HG02571 (cell line): ENCODE data around the gene ERCC1.
"Not testable (repeated sequence)": the region's sequence is repeated elsewhere in the genome, so short reads cannot be mapped to it uniquely, and the experiment has no call there.

ENCODE experiments used
- ATAC-seq: cut with Tn5 transposase; IDR thresholded peaks from one replicate; pipeline ENCODE4 v1.9.1; 2021; ENCODE audit warnings: mild to moderate bottlenecking, moderate library complexity; ENCODE audit not compliant: unreplicated experiment

ERCC1 gene

GRCh38 chr19:45431008-45431407 lies 7.3 kb upstream of the ERCC1 start:
- ATAC-seq: not testable (repeated sequence)

GRCh38 chr19:45429896-45430295 lies 6.2 kb upstream of the ERCC1 start:
- ATAC-seq: not testable (repeated sequence)

GRCh38 chr19:45428384-45429231 lies 4.9 kb upstream of the ERCC1 start:
- no peak for ATAC-seq

DNA sequence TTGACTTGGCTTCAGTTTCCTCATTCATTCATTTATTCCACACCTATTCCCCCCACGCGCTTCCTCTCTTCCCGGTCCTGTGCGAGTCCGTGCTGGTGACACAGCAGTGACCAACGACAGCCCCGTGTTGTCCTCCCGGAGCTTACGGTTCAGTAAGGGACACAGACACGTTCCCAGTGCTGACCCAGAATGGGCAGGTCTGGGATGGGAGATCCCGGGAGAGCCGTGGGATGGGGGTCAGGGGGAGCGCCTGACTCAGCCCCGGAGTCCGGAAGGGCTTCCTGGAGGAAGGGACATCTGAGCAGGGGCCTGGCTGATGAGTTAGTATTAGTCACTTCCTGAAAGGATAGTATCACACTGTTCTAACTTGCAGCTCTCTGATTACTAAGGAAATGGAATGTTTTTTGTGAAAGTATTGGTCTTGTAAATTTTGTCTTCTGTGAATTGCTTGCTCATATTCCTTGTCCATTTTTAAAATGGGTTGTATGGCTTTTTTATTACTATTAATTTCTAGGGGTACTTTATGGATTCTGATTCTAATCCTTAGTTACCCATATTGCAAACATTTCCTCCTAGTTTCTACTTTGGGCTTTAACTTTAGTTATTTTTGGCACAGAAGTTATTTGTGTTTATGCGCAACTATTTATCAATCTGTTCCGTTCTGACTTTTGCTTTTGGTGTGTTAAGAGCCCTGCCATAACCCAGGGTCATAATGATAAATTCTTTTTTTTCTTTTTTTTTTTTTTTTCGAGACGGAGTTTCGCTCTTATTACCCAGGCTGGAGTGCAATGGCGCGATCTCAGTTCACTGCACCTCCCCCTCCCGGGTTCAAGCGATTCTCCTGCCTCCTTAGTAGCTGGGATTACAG lies 708 bp upstream of the ERCC1 start:
- ATAC-seq: no peak

- no peak for ATAC-seq
These were observed 606 bp downstream of the ERCC1 start for GRCh38 chr19:45423033-45423588.

GRCh38 chr19:45421947-45422498 lies 1.7 kb downstream of the ERCC1 start:
- no peak for ATAC-seq

- no peak for ATAC-seq
These were observed 2.8 kb downstream of the ERCC1 start for GRCh38 chr19:45420871-45421270.

GRCh38 chr19:45420356-45420755 lies 3.4 kb downstream of the ERCC1 start:
- no peak for ATAC-seq

GRCh38 chr19:45419895-45420294 lies 3.8 kb downstream of the ERCC1 start:
- ATAC-seq: no peak

GRCh38 chr19:45419396-45419795 lies 4.3 kb downstream of the ERCC1 start:
- peak; percentile 40 for ATAC-seq

- ATAC-seq: no peak
These were observed 4.9 kb downstream of the ERCC1 start for GRCh38 chr19:45418802-45419201.

DNA sequence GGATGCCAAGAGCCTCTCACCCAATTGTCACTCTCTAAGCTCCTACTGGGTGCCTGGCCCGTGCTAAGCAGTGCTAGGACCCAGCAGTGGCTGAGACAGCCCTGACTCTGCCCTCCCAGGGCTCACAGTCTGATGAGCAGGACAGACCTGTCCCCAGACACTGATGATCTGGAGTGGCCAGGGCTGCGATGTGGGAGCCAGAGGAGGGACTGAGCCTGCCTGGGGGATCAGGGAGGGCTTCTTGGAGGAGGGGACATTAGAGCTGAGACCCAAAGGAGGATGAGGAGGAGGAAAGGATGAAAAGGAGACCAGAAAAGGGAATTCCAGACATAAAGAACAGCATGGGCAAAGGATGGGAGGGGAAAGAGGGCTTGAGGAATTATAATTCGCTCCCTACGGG lies 6.6 kb downstream of the ERCC1 start:
- ATAC-seq: no peak

GRCh38 chr19:45414468-45414867 lies 9.2 kb downstream of the ERCC1 start:
- no peak for ATAC-seq

DNA sequence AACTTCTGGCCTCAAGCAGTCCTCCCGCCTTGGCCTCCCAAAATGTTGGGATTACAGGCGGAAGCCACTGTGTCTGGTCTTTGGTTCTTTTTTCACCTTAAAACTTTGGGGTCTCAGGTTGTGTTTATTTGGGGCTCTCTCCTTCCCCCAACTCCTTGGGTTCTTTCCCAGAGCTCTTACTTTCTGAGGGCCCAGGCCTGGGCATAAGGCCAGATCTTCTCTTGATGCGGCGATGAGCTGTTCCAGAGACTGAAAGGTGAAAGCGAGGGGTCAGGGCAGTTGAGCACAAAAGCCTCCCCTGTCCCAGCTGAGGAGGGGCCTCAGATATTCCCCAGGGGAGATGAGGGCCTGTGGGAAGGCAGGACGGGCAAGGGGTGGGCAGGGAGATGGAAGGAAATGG lies 10.2 kb downstream of the ERCC1 start:
- no peak for ATAC-seq

GRCh38 chr19:45410330-45410729 lies 13.4 kb downstream of the ERCC1 start:
- ATAC-seq: not testable (repeated sequence)

GRCh38 chr19:45409557-45409920 lies 14.2 kb downstream of the ERCC1 start:
- no peak for ATAC-seq

GRCh38 chr19:45408830-45409556 lies 14.7 kb downstream of the ERCC1 start:
- no peak for ATAC-seq

- ATAC-seq: no peak
These were observed 15.6 kb downstream of the ERCC1 start for GRCh38 chr19:45408121-45408520.

- ATAC-seq: not testable (repeated sequence)
These were observed 16.1 kb downstream of the ERCC1 start for GRCh38 chr19:45407585-45407984.

GRCh38 chr19:45407091-45407375 lies 16.7 kb downstream of the ERCC1 start:
- no peak for ATAC-seq
